Kidney glomerular epithelial cell (primary cell): Measurements from ENCODE around the gene TSTD2.
"Not testable (repeated sequence)": the region's sequence is repeated elsewhere in the genome, so short reads cannot be mapped to it uniquely, and the experiment has no call there.

Experiments used
- DNase-seq: peaks from one replicate; lab custom pipeline; 2025; lab: John Stamatoyannopoulos, UW

The TSTD2 gene

GRCh38 chr9:97630591-97630990 is 2.6 kb downstream of the TSTD2 start:
- no peak for DNase-seq

GRCh38 chr9:97629156-97629555 is 4.0 kb downstream of the TSTD2 start:
- no peak for DNase-seq

DNA sequence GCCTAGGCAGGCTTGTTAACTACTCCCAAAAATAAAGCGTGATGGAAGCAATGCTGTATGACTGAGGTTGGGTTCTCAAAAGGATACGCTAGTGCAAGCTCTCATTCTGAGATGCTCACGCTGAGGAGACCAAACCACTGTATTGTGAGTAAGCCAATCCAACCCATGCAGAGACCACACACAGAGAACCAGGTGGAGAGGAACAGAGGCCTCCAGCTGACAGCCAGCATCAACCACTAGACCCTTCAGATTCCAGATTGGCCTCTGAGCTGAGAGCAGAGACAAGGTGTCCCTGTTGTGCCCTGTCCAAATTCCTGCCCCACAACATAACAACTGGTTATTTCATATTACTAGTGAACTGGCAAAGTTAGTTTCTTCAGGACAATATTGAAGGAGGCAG is 4.5 kb downstream of the TSTD2 start:
- no peak for DNase-seq

DNA sequence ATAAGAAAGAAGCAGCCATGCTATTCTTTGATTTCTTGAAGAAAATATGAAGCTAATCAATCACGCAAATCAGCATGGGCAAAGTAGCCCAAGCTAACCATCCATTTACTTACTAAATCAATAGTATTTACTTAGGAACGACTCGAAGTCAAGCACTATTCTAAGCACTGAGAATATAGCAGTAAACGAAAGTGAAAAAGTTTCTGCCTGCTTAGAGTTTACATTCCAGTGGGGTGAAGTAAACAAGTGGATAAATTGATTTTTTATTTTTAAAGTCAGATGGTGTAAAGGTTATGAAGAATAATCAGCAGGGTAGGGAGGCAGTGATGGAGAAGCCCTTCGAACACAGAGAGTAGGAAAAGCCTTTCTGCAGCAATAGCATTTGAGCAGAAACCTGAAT is 5.5 kb downstream of the TSTD2 start:
- DNase-seq: no peak

- DNase-seq: no peak
These were observed 7.5 kb downstream of the TSTD2 start for GRCh38 chr9:97625620-97626019.

DNA sequence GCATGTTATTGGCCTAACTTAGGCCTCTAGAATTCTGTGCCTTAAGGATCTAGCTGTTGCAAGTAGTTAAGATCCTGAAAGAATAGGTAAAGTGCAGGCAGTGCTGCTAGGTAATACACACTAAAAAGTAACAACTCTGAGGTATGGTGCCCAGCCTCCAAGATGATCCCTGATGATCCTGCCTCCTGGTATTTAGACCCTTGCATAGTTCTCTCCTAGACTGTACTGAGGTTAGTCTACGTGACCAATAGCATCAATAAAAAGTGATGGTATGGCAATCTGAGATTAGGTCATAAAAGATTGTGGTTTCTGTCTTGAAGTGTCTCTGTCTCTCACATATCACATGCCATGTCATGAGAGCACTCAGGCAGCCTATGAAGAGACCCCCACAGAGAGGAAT is 9.2 kb downstream of the TSTD2 start:
- no peak for DNase-seq

DNA sequence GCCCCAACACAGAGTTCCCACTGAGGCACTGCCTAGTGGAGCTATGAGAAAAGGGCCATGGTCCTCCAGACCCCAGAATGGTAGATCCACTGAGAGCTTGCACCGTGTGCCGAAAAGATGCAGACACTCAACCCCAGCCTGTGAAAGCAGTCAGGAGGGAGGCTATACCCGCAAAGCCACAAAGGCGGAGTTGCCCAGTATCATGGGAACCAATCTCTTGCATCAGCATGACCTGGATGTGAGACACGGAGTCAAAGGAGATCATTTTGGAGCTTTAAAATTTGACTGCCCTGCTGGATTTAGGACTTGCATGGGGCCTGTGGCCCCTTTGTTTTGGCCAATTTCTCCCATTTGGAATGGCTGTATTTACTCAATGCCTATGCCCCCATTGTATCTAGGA is 10.7 kb downstream of the TSTD2 start:
- not testable (repeated sequence) for DNase-seq

- DNase-seq: not testable (repeated sequence)
These were observed 13.1 kb downstream of the TSTD2 start for GRCh38 chr9:97620063-97620462.

DNA sequence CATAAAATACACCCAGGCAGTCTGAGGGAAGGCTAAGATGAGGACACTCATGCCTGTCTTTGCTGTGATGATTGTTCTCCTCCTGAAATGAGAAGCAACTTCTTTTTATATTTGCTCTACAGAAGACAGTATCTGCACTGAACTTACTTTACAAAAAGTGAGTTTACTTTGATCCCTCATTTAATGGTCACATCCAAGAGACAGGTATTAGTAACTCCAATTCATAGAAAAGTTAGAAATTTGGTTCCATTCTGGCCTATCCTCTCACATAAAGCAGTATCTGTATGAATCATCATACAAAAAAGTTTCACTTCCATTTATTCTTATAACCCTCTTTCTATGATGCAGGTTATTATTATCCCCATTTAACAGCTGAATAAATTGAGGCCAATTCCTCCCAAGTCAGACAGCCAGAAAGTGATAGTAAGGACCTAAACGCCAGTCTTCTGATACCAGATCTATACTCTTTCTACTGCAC is 15.2 kb downstream of the TSTD2 start:
- DNase-seq: no peak

GRCh38 chr9:97615439-97616072 is 17.6 kb downstream of the TSTD2 start:
- DNase-seq: peak; percentile 57

DNA sequence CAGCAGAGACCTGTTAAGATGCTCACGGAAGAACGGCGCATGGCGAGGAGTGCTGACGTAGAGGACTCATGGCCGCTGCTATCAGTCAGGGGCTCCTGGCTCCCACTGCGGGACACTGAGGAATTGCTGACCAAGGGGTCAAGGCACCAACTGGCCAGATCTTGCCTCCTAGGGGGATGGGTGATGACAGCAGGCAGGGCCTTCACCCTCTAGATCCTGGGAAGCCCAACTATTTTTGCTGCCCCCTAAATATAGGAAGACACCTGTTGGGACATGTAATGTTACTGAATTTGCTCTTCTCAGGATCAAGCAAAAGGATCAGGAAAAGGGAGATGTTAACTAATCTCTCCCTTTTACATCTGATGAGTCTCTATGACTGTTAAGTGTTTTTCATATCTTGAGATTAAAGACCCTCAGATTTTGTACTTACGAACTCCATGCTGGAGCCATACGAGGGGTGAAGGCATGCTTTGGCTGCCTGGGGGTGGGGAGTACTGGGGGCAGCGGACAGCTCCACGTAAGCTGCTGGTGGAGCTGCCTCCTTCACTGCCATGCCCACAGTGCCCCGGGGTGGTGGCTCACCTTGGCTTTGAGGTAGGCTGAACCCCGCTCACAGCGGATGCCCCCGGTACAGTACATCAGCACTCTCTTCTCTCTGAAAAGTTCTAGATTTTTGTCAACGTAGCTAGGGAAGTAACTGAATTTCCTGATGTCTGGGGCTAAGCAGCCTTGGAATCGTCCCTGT is 28.1 kb downstream of the TSTD2 start:
- no peak for DNase-seq

GRCh38 chr9:97602430-97602829 is 30.7 kb downstream of the TSTD2 start:
- DNase-seq: no peak

DNA sequence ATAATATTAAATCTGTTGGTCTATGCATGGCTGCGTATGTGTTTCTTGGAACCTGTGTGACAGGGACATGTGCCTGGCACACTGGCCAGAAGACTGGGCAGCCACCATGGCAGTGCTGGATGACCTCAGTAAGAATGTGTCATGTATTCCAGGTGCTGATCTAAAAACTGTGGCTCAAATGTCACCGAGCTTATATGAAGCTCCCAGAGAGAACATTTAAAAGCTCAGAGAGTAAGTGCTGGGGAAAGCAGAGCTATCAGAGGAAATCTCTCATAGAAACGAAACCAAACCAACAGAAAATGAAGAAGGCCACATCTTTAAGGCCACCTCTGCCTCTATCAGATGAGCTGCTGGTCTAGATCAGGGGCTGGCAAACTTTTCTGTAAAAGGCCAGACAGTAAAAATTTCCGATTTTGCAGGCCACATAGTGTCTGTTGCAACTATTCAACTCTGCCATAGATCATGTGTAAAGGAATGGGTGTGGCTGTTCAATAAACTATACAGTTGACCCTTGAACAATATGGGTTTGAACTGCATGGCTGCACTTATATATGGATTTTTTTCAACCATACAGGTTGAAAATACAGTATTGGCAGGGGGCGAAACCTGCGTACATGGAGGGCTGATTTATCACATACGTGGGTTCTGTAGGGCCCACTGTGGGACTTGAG is 31.8 kb downstream of the TSTD2 start:
- no peak for DNase-seq

GRCh38 chr9:97600531-97601227 is 32.5 kb downstream of the TSTD2 start:
- DNase-seq: no peak

- no peak for DNase-seq
These were observed 33.8 kb downstream of the TSTD2 start for GRCh38 chr9:97599314-97599846.

DNA sequence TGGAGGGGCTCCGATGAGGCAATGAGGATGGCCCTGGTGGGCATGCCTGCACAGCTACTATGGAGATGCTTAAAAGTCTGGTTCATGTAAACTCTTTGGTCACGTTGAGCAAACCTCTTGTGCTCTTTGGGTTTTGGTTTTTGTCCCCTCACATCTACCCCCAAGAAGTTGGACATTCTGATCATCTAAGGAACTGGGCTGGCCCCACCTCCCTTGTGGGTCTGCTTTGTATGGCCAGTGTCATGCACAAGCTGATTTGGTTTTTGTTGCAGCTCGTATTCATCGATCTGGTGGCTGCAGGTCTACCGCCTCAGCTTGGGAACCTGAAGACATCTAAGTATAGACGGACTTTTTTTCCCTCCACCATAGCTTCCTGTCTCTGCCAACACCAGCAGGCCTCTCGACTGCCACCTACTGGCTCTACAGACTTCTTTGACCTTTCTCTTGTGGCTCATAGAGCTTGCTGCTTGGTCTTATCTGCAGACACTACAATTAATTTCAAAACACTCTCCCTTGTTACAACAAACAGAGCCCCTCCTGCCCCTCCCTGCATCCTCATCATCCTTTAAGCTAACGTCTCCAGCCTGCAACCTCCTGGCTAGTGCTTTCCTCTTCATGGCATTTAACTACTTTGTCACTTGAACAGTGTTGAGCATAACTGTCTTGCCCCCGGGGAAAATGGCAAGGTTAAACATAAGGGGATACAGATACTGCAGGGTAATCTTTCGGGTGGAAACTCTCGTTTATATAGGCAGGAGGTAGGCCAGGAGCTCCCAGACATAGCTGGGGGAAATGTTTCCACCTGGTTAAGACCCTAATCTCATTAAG is 34.5 kb downstream of the TSTD2 start:
- DNase-seq: peak; percentile 68

DNA sequence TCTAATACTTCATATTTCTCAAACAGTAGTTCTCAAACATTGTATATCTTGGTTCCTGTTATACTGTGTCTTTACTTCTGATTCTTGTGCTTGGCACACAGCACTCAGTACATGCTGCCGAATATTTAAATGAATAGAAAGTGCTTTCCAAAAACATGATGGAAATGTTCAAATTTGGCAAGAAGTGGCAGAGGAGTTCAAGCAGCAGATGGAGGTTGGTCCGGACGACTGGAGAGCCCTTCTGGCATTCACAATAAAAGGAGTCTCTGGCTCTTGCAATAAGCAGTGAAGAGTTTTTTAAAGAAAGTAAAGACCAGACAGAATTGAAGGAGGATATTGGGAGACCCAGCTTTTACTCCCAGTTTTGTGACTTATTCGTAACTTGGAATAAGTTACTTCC is 36.3 kb downstream of the TSTD2 start:
- DNase-seq: no peak

DNA sequence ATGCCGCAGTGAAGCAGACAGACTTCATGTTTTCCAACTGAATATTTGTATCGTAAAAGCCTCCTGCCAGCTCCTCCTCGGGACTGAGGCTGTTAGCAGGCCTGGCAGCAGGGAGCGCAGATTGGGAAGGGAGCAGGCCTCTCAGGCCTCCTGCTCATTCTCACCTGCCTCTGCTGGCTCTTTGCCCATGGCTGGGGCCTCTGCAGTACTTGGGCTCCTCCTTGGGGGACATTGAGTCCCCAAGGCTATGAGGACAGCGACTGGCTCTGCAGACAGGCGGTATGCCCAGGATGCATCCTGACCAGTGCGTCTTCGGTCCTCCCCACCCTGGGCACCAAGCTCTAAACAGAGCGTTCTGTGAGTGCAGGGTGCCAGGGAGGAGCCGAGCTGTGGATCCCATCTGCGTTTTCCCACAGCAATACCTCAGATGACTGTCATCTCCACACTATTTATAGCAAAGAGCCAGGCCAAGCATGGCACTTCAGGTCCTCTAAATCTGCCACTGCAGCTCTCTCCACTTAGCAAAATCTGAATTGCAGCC is 38.7 kb downstream of the TSTD2 start:
- no peak for DNase-seq

GRCh38 chr9:97593960-97594359 is 39.2 kb downstream of the TSTD2 start:
- DNase-seq: no peak

- no peak for DNase-seq
These were observed 41.0 kb downstream of the TSTD2 start for GRCh38 chr9:97592126-97592525.

GRCh38 chr9:97591535-97591934 is 41.6 kb downstream of the TSTD2 start:
- no peak for DNase-seq
